AG04449 (cell line): ENCODE results near the gene USP7.
A peak's percentile ranks its signal among the peaks of the same experiment; 100 is the strongest.
"Not testable (repeated sequence)": the region's sequence is repeated elsewhere in the genome, so short reads cannot be mapped to it uniquely, and the experiment has no call there.

Experiments used
- CTCF ChIA-PET: fragments of 350-600 bp; formaldehyde crosslinking; extraction: SDS; loops from one replicate; lab custom pipeline; 2021; ENCODE audit warnings: antibody characterized with exemption; lab: Yijun Ruan, JAX
- POLR2A ChIA-PET: fragments of 400-600, 350-600 bp; formaldehyde crosslinking; extraction: SDS; loops from one replicate; lab custom pipeline; 2020; ENCODE audit warnings: antibody characterized with exemption, inconsistent platforms; lab: Yijun Ruan, JAX
- DNase-seq: peaks from one replicate; pipeline ENCODE4 v3.0.0-alpha.2; 2010; ENCODE audit warnings: low read depth, low spot score
- H3K4me3 ChIP-seq: 2 replicates; pipeline ENCODE4 v1.5.1; 2011; ENCODE audit warnings: low read depth, mild to moderate bottlenecking, control low read depth, low read length
- CTCF ChIP-seq: IDR thresholded peaks from one replicate; pipeline ENCODE4 v1.5.1; 2011; ENCODE audit warnings: mild to moderate bottlenecking, moderate library complexity, low read length, control low read depth, inconsistent platforms; ENCODE audit not compliant: insufficient read depth; ENCODE audit errors: missing control alignments

The USP7 gene

DNA sequence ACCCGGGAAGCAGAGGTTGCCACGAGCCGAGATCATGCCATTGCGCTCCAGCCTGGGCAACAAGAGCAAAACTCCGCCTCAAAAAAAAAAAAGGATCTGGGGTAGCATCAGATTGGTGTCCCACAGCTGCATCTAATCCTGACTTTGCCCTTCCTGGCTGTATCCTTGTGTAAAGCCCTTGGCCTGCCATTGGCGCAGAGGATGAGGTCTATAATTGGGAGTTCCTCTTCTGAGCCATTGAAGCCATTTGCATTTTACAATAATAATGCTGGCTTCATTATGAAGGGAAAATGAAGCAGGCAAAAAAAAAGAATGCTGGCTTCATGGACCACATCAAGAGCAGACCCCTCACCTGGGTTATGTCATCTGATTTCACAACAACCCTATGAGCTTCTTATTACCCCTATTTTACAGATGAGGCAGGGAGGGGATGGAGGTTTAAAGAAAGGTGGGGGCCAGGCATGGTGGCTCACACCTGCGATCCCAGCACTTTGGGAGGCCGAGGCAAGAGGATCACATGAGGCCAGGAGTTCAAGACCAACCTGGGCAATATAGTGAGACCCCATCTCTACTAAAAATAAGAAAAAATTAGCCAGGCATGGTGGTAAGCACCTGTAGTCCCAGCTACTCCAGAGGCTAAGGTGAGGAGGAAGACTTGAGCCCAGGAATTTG, 82.7 kb downstream of the USP7 start:
- TF ChIP-seq CTCF = no peak

DNA sequence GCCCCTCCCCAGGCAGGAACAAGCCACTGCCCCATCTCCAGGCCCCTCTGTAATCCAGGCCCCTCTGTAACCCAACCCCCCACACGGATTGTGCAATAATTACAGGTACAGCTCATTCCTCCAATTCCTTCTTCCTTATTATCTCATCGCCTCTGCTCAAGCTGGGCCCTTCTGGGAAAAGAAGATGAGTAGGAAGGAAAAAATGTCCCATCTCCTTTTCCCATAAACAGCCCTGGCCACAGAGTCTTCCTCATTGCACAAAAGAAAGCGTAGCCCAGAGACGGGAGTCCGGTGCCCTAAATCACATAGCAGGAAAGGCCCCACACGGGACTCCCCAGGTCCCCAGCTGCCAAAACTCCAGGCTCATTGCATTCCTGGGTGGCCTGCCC, 85.2 kb downstream of the USP7 start:
- ChIA-PET POLR2A (interaction anchor here (0.7 to 1.2 kb wide), 3 partner anchors 10 to 28 kb away, joined by 5 to 6 read pairs (median 5); partner anchors contain the start of gene CARHSP1), CTCF (interaction anchor here (1.0 to 8.9 kb wide), 14 partner anchors 8 to 310 kb away, joined by 3 to 132 read pairs (median 26); partner anchors contain the start of gene CARHSP1)
- peak; percentile 51 for DNase-seq
- H3K4me3 ChIP-seq = no peak overlapping the region
- no peak for TF ChIP-seq CTCF

More for the DNA sequence above, 82.7 kb downstream of the USP7 start:
- no peak for DNase-seq
- H3K4me3 ChIP-seq = no peak overlapping the region
- CTCF ChIA-PET = interaction anchor here (0.6 to 8.9 kb wide), 39 partner anchors 8 to 312 kb away, joined by 3 to 132 read pairs (median 7); partner anchors contain the start of genes CARHSP1, PMM2 and TMEM186
- POLR2A ChIA-PET = interaction anchor here (0.6 kb wide), 1 partner anchor 556 kb away, joined by 3 read pairs; no protein-coding TSS in a partner anchor

- DNase-seq = no peak
- POLR2A ChIA-PET = interaction anchor here (0.9 to 1.2 kb wide), 2 partner anchors 9 to 28 kb away, joined by 5 read pairs; partner anchors contain the start of gene CARHSP1
- no peak for TF ChIP-seq CTCF
- CTCF ChIA-PET = interaction anchor here (1.0 to 8.9 kb wide), 11 partner anchors 11 to 309 kb away, joined by 3 to 132 read pairs (median 30); no protein-coding TSS in a partner anchor
- no peak overlapping the region for H3K4me3 ChIP-seq
Measured at GRCh38 chr16:8877894-8878522, 85.7 kb downstream of the USP7 start.

- H3K4me3 ChIP-seq, DNase-seq, CTCF ChIA-PET: not testable (repeated sequence)
- POLR2A ChIA-PET = interaction anchor here (0.7 to 1.0 kb wide), 2 partner anchors 13 to 16 kb away, joined by 3 read pairs; no protein-coding TSS in a partner anchor
Measured at GRCh38 chr16:8875317-8875716, 88.4 kb downstream of the USP7 start.

- no peak for TF ChIP-seq CTCF
- POLR2A ChIA-PET = no interaction called here
- CTCF ChIA-PET = interaction anchor here (0.8 to 2.1 kb wide), 6 partner anchors 9 to 307 kb away, joined by 3 to 7 read pairs (median 3); no protein-coding TSS in a partner anchor
- DNase-seq = no peak
- H3K4me3 ChIP-seq = no peak overlapping the region
Measured at GRCh38 chr16:8874388-8874787, 89.3 kb downstream of the USP7 start.

DNA sequence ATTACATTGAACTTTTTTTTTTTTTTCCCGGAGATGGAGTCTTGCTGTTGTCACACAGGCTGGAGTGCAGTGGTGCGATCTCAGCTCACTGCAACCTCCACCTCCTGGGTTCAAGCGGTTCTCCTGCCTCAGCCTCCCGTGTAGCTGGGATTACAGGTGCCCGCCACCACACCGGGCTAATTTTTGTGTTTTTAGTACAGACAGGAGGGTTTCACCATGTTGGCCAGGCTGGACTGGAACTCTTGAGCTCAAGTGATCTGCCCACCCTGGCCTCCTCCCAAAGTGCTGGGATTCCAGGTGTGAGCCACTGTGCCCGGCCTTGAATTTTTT, 89.9 kb downstream of the USP7 start:
- POLR2A ChIA-PET = not testable (repeated sequence)

More for the DNA sequence above, 89.9 kb downstream of the USP7 start:
- H3K4me3 ChIP-seq, DNase-seq: not testable (repeated sequence)
- CTCF ChIA-PET = interaction anchor here (0.8 to 2.1 kb wide), 7 partner anchors 9 to 307 kb away, joined by 3 to 7 read pairs (median 3); no protein-coding TSS in a partner anchor
